ENCODE measurements around the gene CCDC174. TPM values are rescaled to one million over a fixed set of nuclear protein-coding genes. Genes with fewer than 3 reads are reported as not detected.

CCDC174 gene
- total and polyA plus RNA-seq, 10 of the 15 experiments (the other 5 are each of a cell fraction or from before 2014, with no cell fraction given), result 11.6 to 31.3 (median 19.1) TPM

DNA sequence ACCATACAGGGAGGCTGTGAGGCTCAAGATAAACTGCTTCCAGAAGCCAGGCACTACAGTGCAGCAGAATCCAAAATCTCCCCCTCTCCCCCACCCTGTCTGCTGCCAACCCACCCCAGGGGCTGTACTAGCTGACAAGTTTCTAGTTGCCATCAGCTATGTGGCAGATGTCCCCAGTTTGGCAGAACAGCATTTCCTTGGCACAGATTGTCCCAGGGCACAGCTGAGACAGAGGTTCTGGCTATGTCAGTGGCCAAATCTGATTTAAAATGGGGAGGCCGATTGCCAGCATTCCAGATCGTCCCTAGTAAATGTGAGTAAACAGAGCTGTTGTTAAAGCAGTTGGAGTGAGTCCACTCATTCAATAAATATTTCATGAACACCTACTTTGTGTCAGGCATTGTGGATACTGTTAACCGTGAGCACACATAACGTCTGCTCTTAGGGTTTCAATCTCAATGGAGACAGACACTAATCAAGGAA, 28.0 kb upstream of the CCDC174 start:
- ATAC-seq, result no peak
- 3% methylated on average over 4 of the region's 4 CpGs for whole genome bisulfite sequencing (ENCODE audit: insufficient coverage, insufficient replicate concordance, low lambda C conversion rate, missing lambda C conversion rate)
- Histone ChIP-seq H3K4me2 (ENCODE audit: control insufficient read depth, insufficient read depth) (no peak overlapping the region), H4K20me1 (ENCODE audit: control insufficient read depth, insufficient read depth) (no peaks in the 10 kb centered on the region), H3K27ac (ENCODE audit: control insufficient read depth, insufficient read depth) (no peak overlapping the region), H3K9ac (ENCODE audit: control insufficient read depth, insufficient read depth, low read length) (no peak overlapping the region), H3K27me3 (replicated peaks in 1 of 2; ENCODE audit: control insufficient read depth in 2 of 2, insufficient read depth in 2 of 2, low read length in 1 of 2) (peaks cover 0 to 3% of the 10 kb centered on the region in 2 experiments; a peak in 2 of 4 replicates), H3K36me3 (ENCODE audit: control insufficient read depth in 2 of 2, insufficient read depth in 2 of 2, low read length in 1 of 2) (no peaks in the 10 kb centered on the region), H3K4me3 (no peak overlapping the region), H3K9me3 (replicated peaks; ENCODE audit: control insufficient read depth, insufficient read depth, low read length) (no peaks in the 10 kb centered on the region; the same call in 2 of the 3 replicates), H3K79me2 (ENCODE audit: control insufficient read depth, insufficient read depth, low read length) (no peaks in the 10 kb centered on the region), H2AFZ (ENCODE audit: control insufficient read depth, low read depth, low read length) (no peak overlapping the region), H3K4me1 (ENCODE audit: control insufficient read depth, insufficient read depth, low read length) (no peaks in the 10 kb centered on the region)
- FAIRE-seq, result no peak
- SMC1A ChIA-PET (ENCODE audit: uncharacterized antibody, unreplicated experiment), result interaction anchor here (1.3 kb wide), 1 partner anchor 157 kb away, joined by 4 read pairs; no protein-coding TSS in a partner anchor
- intact Hi-C loops (cut with micrococcal nuclease; ENCODE audit: unreplicated experiment) (no loop called here), in situ Hi-C loops (cut with MboI) (no loop called here)
- RAD21 ChIA-PET (ENCODE audit: unreplicated experiment), result interaction anchor here (2.9 kb wide), 1 partner anchor 158 kb away, joined by 8 read pairs; no protein-coding TSS in a partner anchor
- BruUV-seq (replicated peaks), result no TSS peak
- TF ChIP-seq BHLHE40 (IDR thresholded peaks at IDR 0.05; ENCODE audit: borderline replicate concordance in 1 of 2, low read depth in 2 of 2, low read length in 1 of 2) (no peak), TCF3 (IDR thresholded peaks at IDR 0.05; ENCODE audit: borderline replicate concordance, insufficient read depth, low read depth, low read length) (no peak), ZZZ3 (IDR thresholded peaks at IDR 0.05; ENCODE audit: control insufficient read depth, insufficient read length, low read depth) (no peak), GATAD2B (conservative IDR thresholded peaks at IDR 0.05; ENCODE audit: low read depth) (no peak), BMI1 (IDR thresholded peaks at IDR 0.05; ENCODE audit: borderline replicate concordance) (no peak), CBX3 (IDR thresholded peaks at IDR 0.05; ENCODE audit: borderline replicate concordance, low read depth) (no peak), SIN3A (IDR thresholded peaks at IDR 0.05; ENCODE audit: low read depth, low read length) (no peak), RAD51 (IDR thresholded peaks at IDR 0.05) (no peak), BACH1 (IDR thresholded peaks at IDR 0.05; ENCODE audit: borderline replicate concordance) (no peak), BCL11A (IDR thresholded peaks at IDR 0.05; ENCODE audit: low read depth, low read length) (no peak)
- TF ChIP-seq, protein P1, sequence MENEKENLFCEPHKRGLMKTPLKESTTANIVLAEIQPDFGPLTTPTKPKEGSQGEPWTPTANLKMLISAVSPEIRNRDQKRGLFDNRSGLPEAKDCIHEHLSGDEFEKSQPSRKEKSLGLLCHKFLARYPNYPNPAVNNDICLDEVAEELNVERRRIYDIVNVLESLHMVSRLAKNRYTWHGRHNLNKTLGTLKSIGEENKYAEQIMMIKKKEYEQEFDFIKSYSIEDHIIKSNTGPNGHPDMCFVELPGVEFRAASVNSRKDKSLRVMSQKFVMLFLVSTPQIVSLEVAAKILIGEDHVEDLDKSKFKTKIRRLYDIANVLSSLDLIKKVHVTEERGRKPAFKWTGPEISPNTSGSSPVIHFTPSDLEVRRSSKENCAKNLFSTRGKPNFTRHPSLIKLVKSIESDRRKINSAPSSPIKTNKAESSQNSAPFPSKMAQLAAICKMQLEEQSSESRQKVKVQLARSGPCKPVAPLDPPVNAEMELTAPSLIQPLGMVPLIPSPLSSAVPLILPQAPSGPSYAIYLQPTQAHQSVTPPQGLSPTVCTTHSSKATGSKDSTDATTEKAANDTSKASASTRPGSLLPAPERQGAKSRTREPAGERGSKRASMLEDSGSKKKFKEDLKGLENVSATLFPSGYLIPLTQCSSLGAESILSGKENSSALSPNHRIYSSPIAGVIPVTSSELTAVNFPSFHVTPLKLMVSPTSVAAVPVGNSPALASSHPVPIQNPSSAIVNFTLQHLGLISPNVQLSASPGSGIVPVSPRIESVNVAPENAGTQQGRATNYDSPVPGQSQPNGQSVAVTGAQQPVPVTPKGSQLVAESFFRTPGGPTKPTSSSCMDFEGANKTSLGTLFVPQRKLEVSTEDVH (IDR thresholded peaks at IDR 0.05; ENCODE audit: low read depth, partially characterized antibody), result no peak
- TF ChIP-seq, protein P2, sequence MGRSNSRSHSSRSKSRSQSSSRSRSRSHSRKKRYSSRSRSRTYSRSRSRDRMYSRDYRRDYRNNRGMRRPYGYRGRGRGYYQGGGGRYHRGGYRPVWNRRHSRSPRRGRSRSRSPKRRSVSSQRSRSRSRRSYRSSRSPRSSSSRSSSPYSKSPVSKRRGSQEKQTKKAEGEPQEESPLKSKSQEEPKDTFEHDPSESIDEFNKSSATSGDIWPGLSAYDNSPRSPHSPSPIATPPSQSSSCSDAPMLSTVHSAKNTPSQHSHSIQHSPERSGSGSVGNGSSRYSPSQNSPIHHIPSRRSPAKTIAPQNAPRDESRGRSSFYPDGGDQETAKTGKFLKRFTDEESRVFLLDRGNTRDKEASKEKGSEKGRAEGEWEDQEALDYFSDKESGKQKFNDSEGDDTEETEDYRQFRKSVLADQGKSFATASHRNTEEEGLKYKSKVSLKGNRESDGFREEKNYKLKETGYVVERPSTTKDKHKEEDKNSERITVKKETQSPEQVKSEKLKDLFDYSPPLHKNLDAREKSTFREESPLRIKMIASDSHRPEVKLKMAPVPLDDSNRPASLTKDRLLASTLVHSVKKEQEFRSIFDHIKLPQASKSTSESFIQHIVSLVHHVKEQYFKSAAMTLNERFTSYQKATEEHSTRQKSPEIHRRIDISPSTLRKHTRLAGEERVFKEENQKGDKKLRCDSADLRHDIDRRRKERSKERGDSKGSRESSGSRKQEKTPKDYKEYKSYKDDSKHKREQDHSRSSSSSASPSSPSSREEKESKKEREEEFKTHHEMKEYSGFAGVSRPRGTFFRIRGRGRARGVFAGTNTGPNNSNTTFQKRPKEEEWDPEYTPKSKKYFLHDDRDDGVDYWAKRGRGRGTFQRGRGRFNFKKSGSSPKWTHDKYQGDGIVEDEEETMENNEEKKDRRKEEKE (IDR thresholded peaks at IDR 0.05), result no peak
- TF ChIP-seq, protein P3, sequence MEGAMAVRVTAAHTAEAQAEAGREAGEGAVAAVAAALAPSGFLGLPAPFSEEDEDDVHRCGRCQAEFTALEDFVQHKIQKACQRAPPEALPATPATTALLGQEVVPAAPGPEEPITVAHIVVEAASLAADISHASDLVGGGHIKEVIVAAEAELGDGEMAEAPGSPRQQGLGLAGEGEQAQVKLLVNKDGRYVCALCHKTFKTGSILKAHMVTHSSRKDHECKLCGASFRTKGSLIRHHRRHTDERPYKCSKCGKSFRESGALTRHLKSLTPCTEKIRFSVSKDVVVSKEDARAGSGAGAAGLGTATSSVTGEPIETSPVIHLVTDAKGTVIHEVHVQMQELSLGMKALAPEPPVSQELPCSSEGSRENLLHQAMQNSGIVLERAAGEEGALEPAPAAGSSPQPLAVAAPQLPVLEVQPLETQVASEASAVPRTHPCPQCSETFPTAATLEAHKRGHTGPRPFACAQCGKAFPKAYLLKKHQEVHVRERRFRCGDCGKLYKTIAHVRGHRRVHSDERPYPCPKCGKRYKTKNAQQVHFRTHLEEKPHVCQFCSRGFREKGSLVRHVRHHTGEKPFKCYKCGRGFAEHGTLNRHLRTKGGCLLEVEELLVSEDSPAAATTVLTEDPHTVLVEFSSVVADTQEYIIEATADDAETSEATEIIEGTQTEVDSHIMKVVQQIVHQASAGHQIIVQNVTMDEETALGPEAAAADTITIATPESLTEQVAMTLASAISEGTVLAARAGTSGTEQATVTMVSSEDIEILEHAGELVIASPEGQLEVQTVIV (IDR thresholded peaks at IDR 0.05; ENCODE audit: borderline replicate concordance, partially characterized antibody), result no peak
- DNase-seq (ENCODE audit: low read depth, low spot score), result no peak
- CTCF ChIA-PET, result interaction anchor here (1.2 to 1.6 kb wide), 2 partner anchors 8 to 28 kb away, joined by 5 read pairs; partner anchors contain the start of gene CCDC174
- POLR2A ChIA-PET, result no interaction called here
